ENCODE data around the gene SCMH1. TPM values are rescaled to one million over a fixed set of nuclear protein-coding genes. Genes with fewer than 3 reads are reported as not detected.

The SCMH1 gene
- total and polyA plus RNA-seq, 2 experiments from 2014 or later = 15.0 to 19.4 TPM

DNA sequence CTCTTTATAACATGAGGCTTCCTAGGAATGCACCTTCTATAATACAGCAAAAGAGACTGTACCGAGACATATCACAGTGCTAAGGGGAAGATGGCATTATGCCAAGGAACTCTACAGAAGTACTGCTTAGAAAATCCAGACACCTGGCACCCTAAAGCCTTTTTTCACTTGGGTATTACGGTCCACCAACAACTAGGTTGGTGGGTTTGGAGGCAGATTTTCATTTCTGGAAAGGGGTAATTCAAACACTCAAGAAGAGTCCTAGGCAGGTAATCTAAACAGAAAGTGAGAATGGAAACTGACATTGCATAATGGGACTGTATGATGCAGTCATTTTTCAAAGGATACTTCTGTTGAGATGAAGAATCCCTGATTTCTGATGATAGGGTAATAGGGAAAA, 19.6 kb downstream of the SCMH1 start:
- Mint-ChIP-seq H3K27me3 (ENCODE audit: insufficient read depth, low read depth, poor library complexity) (no peaks in the 10 kb centered on the region), H3K4me1 (peaks cover 6% of the 10 kb centered on the region), H3K4me3 (no peak overlapping the region), H3K9me3 (peaks cover 24% of the 10 kb centered on the region; the same call in 2 of the 3 replicates), H3K27ac (no peak overlapping the region), H3K36me3 (ENCODE audit: low read depth) (peaks cover 34% of the 10 kb centered on the region)
- 0 out of 2 replicates have a peak, but pooled peaks cover 2% of the 10 kb centered on the region for H4K20me1 ChIP-seq (replicated peaks; ENCODE audit: insufficient read depth)
- ATAC-seq (no peak), DNase-seq (ENCODE audit: low spot score) (no peak)
- no peaks in the 10 kb centered on the region for H3K9me2 ChIP-seq (ENCODE audit: insufficient read depth)
- H3F3A ChIP-seq (replicated peaks; ENCODE audit: low read depth) = no peaks in the 10 kb centered on the region
- TF ChIP-seq POLR2AphosphoS5 (IDR thresholded peaks at IDR 0.05; ENCODE audit: low read depth) (no peak), JUNB (IDR thresholded peaks at IDR 0.05; ENCODE audit: unreplicated experiment) (no peak), NANOG (IDR thresholded peaks at IDR 0.05; ENCODE audit: borderline replicate concordance) (no peak), CREB1 (CRISPR knock-in tag; IDR thresholded peaks at IDR 0.05; ENCODE audit: low read depth) (no peak), ZNF114 (CRISPR knock-in tag; IDR thresholded peaks at IDR 0.05) (no peak), ZNF331 (CRISPR knock-in tag; IDR thresholded peaks at IDR 0.05; ENCODE audit: low read depth) (no peak), ZNF462 (CRISPR knock-in tag; IDR thresholded peaks at IDR 0.05) (no peak), STAT1 (IDR thresholded peaks at IDR 0.05; ENCODE audit: unreplicated experiment) (no peak), REST (IDR thresholded peaks at IDR 0.05; ENCODE audit: unreplicated experiment) (no peak)
- TF ChIP-seq, protein P1, sequence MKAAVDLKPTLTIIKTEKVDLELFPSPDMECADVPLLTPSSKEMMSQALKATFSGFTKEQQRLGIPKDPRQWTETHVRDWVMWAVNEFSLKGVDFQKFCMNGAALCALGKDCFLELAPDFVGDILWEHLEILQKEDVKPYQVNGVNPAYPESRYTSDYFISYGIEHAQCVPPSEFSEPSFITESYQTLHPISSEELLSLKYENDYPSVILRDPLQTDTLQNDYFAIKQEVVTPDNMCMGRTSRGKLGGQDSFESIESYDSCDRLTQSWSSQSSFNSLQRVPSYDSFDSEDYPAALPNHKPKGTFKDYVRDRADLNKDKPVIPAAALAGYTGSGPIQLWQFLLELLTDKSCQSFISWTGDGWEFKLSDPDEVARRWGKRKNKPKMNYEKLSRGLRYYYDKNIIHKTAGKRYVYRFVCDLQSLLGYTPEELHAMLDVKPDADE (IDR thresholded peaks at IDR 0.05) = no peak
- TF ChIP-seq, protein P2, sequence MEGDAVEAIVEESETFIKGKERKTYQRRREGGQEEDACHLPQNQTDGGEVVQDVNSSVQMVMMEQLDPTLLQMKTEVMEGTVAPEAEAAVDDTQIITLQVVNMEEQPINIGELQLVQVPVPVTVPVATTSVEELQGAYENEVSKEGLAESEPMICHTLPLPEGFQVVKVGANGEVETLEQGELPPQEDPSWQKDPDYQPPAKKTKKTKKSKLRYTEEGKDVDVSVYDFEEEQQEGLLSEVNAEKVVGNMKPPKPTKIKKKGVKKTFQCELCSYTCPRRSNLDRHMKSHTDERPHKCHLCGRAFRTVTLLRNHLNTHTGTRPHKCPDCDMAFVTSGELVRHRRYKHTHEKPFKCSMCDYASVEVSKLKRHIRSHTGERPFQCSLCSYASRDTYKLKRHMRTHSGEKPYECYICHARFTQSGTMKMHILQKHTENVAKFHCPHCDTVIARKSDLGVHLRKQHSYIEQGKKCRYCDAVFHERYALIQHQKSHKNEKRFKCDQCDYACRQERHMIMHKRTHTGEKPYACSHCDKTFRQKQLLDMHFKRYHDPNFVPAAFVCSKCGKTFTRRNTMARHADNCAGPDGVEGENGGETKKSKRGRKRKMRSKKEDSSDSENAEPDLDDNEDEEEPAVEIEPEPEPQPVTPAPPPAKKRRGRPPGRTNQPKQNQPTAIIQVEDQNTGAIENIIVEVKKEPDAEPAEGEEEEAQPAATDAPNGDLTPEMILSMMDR (conservative IDR thresholded peaks at IDR 0.05; ENCODE audit: low read depth in 2 of 2) = no peak
- H3K4me1 ChIP-seq (ENCODE audit: insufficient read depth) = peaks cover 8% of the 10 kb centered on the region; the same call in 1 of the 2 replicates
- H3K4me2 ChIP-seq = no peak overlapping the region
- no peak overlapping the region for H3K27ac ChIP-seq (ENCODE audit: low read depth)
- no peaks in the 10 kb centered on the region for H3K27me3 ChIP-seq (ENCODE audit: insufficient read depth)
- no peak overlapping the region for H2AFZ ChIP-seq
- H3K79me2 ChIP-seq (replicated peaks; ENCODE audit: insufficient read depth) = no peaks in the 10 kb centered on the region; the same call in none of the 2 replicates
- H3K36me3 ChIP-seq (ENCODE audit: insufficient read depth) = peaks cover 10% of the 10 kb centered on the region; the same call in 1 of the 2 replicates
- H3K4me3 ChIP-seq = no peak overlapping the region
